ENCODE results near the gene KEAP1. TPM values are rescaled to one million over a fixed set of nuclear protein-coding genes. Genes with fewer than 3 reads are reported as not detected.

KEAP1 gene
- total RNA-seq, 2 donors from 2014 or later, result 53.3 to 59.5 TPM

DNA sequence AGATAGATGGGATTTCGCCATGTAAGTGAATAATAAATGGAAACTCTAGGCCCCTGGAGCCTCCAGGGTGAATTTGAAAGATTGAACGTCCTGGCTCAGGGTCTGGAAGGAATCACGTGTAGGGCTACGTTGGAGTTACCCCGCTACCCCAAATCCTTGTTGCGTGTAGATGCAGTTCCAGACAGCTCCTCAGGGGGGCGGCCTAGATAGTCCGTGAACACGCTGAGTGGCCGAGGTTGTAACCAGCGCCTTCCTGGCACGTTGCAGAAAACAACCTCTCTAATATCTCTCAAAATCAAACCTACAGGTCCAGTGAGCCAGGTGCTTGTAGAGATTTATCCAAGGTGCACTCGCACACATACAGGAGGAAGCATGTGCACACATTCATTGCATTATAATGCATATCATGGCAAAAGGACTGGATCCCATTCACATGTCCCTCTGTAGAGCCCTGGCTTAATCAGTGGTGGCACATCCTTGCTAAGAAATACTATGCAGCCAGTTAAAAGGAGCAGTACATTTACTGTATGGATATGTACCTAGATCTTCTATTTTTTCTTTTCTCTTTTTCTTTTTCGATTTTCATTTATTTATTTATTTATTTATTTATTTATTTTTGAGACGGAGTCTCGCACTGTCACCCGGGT lies 2.5 kb upstream of the KEAP1 start:
- peaks cover 2% of the 10 kb centered on the region for H3K36me3 Mint-ChIP-seq (ENCODE audit: low read depth)
- no peaks in the 10 kb centered on the region for H3K9me3 Mint-ChIP-seq
- H3K36me3 ChIP-seq (ENCODE audit: control insufficient read depth, insufficient read depth, low read length), result no peaks in the 10 kb centered on the region
- H3K27me3 Mint-ChIP-seq (ENCODE audit: insufficient read depth), result peaks cover 4% of the 10 kb centered on the region
- peak overlapping the region; percentile 52 for H3K27ac Mint-ChIP-seq
- H3K9me3 ChIP-seq (ENCODE audit: control insufficient read depth, low read length), result no peaks in the 10 kb centered on the region
- peak; percentile 94 for DNase-seq
- TF ChIP-seq, protein P1, sequence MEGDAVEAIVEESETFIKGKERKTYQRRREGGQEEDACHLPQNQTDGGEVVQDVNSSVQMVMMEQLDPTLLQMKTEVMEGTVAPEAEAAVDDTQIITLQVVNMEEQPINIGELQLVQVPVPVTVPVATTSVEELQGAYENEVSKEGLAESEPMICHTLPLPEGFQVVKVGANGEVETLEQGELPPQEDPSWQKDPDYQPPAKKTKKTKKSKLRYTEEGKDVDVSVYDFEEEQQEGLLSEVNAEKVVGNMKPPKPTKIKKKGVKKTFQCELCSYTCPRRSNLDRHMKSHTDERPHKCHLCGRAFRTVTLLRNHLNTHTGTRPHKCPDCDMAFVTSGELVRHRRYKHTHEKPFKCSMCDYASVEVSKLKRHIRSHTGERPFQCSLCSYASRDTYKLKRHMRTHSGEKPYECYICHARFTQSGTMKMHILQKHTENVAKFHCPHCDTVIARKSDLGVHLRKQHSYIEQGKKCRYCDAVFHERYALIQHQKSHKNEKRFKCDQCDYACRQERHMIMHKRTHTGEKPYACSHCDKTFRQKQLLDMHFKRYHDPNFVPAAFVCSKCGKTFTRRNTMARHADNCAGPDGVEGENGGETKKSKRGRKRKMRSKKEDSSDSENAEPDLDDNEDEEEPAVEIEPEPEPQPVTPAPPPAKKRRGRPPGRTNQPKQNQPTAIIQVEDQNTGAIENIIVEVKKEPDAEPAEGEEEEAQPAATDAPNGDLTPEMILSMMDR (conservative IDR thresholded peaks at IDR 0.05), result peak; percentile 87
- no peak overlapping the region for H3K9ac ChIP-seq (ENCODE audit: extremely low read depth, low read length, poor library complexity, severe bottlenecking)
- H3K4me3 Mint-ChIP-seq, result no peak overlapping the region
- 28 to 39% methylated on average over 15 to 16 of the region's 17 CpGs for WGBS, 2 experiments (ENCODE audit: insufficient coverage in 1 of 2, insufficient read length in 1 of 2)
- H3K27ac ChIP-seq (ENCODE audit: low read depth, low read length), result no peak overlapping the region
- no peak overlapping the region for H3K4me3 ChIP-seq (ENCODE audit: low read length)
- H3K27me3 ChIP-seq (ENCODE audit: control insufficient read depth, insufficient read depth, low read length, poor library complexity, severe bottlenecking), result no peaks in the 10 kb centered on the region
- no peaks in the 10 kb centered on the region for H3K4me1 ChIP-seq (ENCODE audit: control insufficient read depth, insufficient read depth, low read length)
- H3K4me1 Mint-ChIP-seq, result peaks cover 3% of the 10 kb centered on the region

DNA sequence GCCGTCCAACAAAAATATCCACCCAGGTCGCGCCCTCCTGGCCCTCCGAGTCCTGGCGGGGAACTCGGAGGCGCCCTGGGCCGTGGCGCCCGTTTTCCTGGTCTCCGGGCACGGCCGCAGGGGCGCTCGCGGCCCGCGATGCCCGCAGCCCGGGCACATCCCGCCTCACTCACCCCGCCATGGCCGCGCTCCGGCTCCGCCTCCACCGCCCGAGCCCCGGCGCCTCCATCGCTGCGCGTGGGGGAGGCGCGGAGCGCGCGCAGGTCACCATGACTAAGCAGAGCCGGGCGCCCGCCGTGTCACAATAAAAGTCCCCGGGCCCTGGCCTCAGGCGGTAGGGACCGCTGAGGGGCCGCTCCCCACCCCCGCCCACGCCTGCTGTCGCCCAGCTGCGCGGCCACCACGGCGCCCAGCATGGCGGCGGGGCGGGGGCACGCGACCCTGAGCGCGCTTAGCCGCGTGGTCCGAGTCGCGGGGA lies 593 bp downstream of the KEAP1 start:
- H3K4me3 ChIP-seq (ENCODE audit: low read length), result peak overlapping the region; percentile 90
- H3K9me3 ChIP-seq (ENCODE audit: control insufficient read depth, low read length), result no peaks in the 10 kb centered on the region
- TF ChIP-seq, protein P1 (conservative IDR thresholded peaks at IDR 0.05), result no peak
- WGBS, 2 experiments (ENCODE audit: insufficient coverage in 1 of 2, insufficient read length in 1 of 2), result 0% methylated on average over 12 to 65 of the region's 65 CpGs
- Mint-ChIP-seq H3K4me1 (peaks cover 13% of the 10 kb centered on the region), H3K27me3 (ENCODE audit: insufficient read depth) (peaks cover 3% of the 10 kb centered on the region), H3K4me3 (peak overlapping the region; percentile 80), H3K9me3 (no peaks in the 10 kb centered on the region), H3K27ac (peak overlapping the region; percentile 94), H3K36me3 (ENCODE audit: low read depth) (peaks cover 20% of the 10 kb centered on the region)
- no peaks in the 10 kb centered on the region for H3K4me1 ChIP-seq (ENCODE audit: control insufficient read depth, insufficient read depth, low read length)
- DNase-seq, result peak; percentile 96
- H3K27me3 ChIP-seq (ENCODE audit: control insufficient read depth, insufficient read depth, low read length, poor library complexity, severe bottlenecking), result no peaks in the 10 kb centered on the region
- peak overlapping the region; percentile 91 for H3K27ac ChIP-seq (ENCODE audit: low read depth, low read length)
- peaks cover 12% of the 10 kb centered on the region for H3K36me3 ChIP-seq (ENCODE audit: control insufficient read depth, insufficient read depth, low read length)
- H3K9ac ChIP-seq (ENCODE audit: extremely low read depth, low read length, poor library complexity, severe bottlenecking), result peak overlapping the region; percentile 94

DNA sequence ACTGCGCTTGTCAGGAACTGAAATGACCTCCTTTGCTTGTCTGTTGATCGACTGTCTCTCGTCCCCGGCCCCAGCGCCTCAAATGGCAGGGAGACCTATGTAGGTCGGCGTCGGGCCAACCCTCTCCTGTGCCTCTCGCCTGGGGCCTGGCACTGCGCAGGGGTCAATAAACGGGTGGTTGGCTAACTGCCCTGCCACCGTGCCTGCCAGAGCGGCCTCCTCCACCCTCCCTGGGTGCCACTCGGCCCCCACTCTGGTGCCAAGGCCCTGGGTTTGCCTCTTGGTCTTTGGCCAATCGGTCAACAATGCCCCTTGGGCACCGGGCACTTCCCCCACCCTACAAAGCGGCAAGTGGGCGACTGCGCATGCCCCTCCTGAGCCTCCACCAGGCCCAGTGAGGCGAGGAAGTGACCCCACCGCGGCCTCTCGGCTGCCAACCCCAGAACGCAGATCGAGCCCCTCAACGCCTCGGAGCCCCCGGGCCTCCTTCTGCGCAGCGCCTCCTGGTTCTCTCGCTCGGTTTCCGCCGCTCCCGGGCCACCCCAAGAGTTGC lies 1.1 kb downstream of the KEAP1 start:
- Histone ChIP-seq H3K27me3 (ENCODE audit: control insufficient read depth, insufficient read depth, low read length, poor library complexity, severe bottlenecking) (no peaks in the 10 kb centered on the region), H3K4me1 (ENCODE audit: control insufficient read depth, insufficient read depth, low read length) (no peaks in the 10 kb centered on the region), H3K9me3 (ENCODE audit: control insufficient read depth, low read length) (no peaks in the 10 kb centered on the region), H3K9ac (ENCODE audit: extremely low read depth, low read length, poor library complexity, severe bottlenecking) (peak overlapping the region; percentile 94), H3K4me3 (ENCODE audit: low read length) (peak overlapping the region; percentile 90), H3K36me3 (ENCODE audit: control insufficient read depth, insufficient read depth, low read length) (peaks cover 17% of the 10 kb centered on the region), H3K27ac (ENCODE audit: low read depth, low read length) (peak overlapping the region; percentile 91)
- Mint-ChIP-seq H3K4me1 (peaks cover 13% of the 10 kb centered on the region), H3K36me3 (ENCODE audit: low read depth) (peaks cover 24% of the 10 kb centered on the region), H3K9me3 (no peaks in the 10 kb centered on the region), H3K27me3 (ENCODE audit: insufficient read depth) (peaks cover 3% of the 10 kb centered on the region), H3K4me3 (peak overlapping the region; percentile 80), H3K27ac (peak overlapping the region; percentile 94)
- DNase-seq, result peak; percentile 75
- TF ChIP-seq, protein P1 (conservative IDR thresholded peaks at IDR 0.05), result no peak
- WGBS, 2 experiments (ENCODE audit: insufficient coverage in 1 of 2, insufficient read length in 1 of 2), result 8 to 17% methylated on average over 3 to 35 of the region's 35 CpGs

Data from endodermal cell (in vitro differentiated cells).